Neural crest cell (in vitro differentiated cells): ENCODE results near the gene MARVELD2. TPM values are rescaled to one million over a fixed set of nuclear protein-coding genes. Genes with fewer than 3 reads are reported as not detected.
"Not testable (repeated sequence)": the region's sequence is repeated elsewhere in the genome, so short reads cannot be mapped to it uniquely, and the experiment has no call there.

ENCODE experiments used
- DNase-seq: peaks from one replicate; pipeline ENCODE4 v3.0.0; 2021; ENCODE audit warnings: low read depth, mixed read lengths, low spot score
- H3K27ac Mint-ChIP-seq: one replicate; pipeline ENCODE4 v1.8.0; 2021; ENCODE audit warnings: mild to moderate bottlenecking, mixed read lengths; ENCODE audit not compliant: unreplicated experiment
- H3K27me3 Mint-ChIP-seq: 2 replicates; pipeline ENCODE4 v1.8.0; 2021; ENCODE audit warnings: low read depth, mild to moderate bottlenecking, mixed read lengths
- H3K36me3 Mint-ChIP-seq: 2 replicates; pipeline ENCODE4 v1.8.0; 2021; ENCODE audit warnings: low read depth, mild to moderate bottlenecking, mixed read lengths
- H3K4me1 Mint-ChIP-seq: 2 replicates; pipeline ENCODE4 v1.8.0; 2021; ENCODE audit warnings: mixed read lengths
- H3K4me3 Mint-ChIP-seq: one replicate; pipeline ENCODE4 v1.8.0; 2021; ENCODE audit warnings: mild to moderate bottlenecking, mixed read lengths
- H3K9me3 Mint-ChIP-seq: 2 replicates; pipeline ENCODE4 v1.8.0; 2021; ENCODE audit warnings: mixed read lengths
- total RNA-seq: library from RNA; stranded (reverse); gene quantifications from 2 replicates; pipeline ENCODE4 v1.2.1, GENCODE V29; 2021
- TF ChIP-seq, protein P1 (sequence below): fragments of 200-600 bp; sonication (generic); conservative IDR thresholded peaks from 2 replicates; pipeline ENCODE4 v1.5.0; 2021; ENCODE audit warnings: antibody characterized with exemption, mild to moderate bottlenecking

The MARVELD2 gene
- total RNA-seq, 1 donor from 2014 or later = 0.68 TPM

DNA sequence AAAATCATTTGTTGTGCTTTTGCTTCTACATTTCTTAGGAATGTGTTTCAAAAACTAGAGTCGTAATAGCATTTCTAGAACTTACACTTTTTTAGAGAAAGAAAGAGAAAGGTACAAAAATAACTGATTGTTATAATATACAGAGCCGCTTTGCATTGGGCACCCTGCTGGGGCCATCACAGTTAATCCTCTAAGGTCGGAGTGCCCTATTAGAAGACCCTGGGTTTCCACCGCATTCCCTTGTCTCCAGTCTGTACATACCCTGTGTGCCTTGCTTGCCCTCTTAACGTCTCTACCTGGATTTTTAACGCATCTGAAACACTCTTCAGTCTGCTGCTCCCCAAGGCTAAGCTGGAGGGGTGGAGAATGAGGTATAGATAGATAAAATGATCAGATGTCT lies 1.3 kb downstream of the MARVELD2 start:
- H3K27me3 Mint-ChIP-seq = peaks cover 31% of the 10 kb centered on the region
- no peak overlapping the region for H3K27ac Mint-ChIP-seq
- H3K4me1 Mint-ChIP-seq = peaks cover 8% of the 10 kb centered on the region
- DNase-seq = no peak
- peak overlapping the region; percentile 33 for H3K4me3 Mint-ChIP-seq
- peaks cover 28% of the 10 kb centered on the region for H3K36me3 Mint-ChIP-seq
- no peaks in the 10 kb centered on the region for H3K9me3 Mint-ChIP-seq
- TF ChIP-seq, protein P1, sequence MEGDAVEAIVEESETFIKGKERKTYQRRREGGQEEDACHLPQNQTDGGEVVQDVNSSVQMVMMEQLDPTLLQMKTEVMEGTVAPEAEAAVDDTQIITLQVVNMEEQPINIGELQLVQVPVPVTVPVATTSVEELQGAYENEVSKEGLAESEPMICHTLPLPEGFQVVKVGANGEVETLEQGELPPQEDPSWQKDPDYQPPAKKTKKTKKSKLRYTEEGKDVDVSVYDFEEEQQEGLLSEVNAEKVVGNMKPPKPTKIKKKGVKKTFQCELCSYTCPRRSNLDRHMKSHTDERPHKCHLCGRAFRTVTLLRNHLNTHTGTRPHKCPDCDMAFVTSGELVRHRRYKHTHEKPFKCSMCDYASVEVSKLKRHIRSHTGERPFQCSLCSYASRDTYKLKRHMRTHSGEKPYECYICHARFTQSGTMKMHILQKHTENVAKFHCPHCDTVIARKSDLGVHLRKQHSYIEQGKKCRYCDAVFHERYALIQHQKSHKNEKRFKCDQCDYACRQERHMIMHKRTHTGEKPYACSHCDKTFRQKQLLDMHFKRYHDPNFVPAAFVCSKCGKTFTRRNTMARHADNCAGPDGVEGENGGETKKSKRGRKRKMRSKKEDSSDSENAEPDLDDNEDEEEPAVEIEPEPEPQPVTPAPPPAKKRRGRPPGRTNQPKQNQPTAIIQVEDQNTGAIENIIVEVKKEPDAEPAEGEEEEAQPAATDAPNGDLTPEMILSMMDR = no peak

DNA sequence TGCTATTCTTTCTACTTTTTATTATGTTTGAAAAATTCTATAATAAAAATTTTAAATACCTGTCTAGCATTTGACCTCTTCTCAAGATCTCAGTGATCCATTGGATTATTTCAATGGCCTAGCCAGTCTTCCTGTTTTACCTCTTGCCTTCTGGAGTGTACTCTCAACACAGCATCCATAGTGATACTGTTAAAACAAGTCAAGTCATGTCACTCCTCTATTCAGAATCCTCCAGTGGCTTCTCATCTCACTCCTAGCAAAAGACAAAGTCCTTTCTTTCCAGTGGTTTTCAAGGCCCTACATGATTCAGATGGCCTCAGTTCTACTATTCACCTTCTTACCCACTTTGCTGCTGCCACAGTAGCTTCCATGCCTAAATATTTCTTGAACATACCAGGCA lies 1.8 kb downstream of the MARVELD2 start:
- H3K27me3 Mint-ChIP-seq = peaks cover 31% of the 10 kb centered on the region
- H3K36me3 Mint-ChIP-seq = peaks cover 24% of the 10 kb centered on the region
- H3K4me3 Mint-ChIP-seq = peak overlapping the region; percentile 8
- peaks cover 8% of the 10 kb centered on the region for H3K4me1 Mint-ChIP-seq
- DNase-seq = no peak
- TF ChIP-seq, protein P1 = no peak
- H3K27ac Mint-ChIP-seq = no peak overlapping the region
- H3K9me3 Mint-ChIP-seq = no peaks in the 10 kb centered on the region

DNA sequence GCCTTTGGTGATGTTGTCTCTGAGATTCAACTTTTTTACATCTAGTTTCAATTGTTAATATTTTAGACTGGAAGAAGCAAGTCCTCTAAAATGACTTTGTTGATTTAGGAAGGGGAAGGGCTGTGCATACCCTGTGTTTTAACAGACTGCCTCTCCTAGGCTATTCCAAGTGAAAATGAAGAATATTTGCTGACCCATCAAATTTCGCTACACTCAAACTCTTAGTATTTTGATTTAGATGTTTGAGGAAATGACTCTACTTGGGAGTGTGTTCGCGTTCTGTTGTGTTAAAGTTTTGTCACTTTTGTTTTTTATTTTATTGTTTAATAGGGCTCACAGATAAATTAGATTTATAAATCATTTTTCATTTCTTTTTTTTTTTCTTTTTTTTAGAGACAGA lies 3.6 kb downstream of the MARVELD2 start:
- H3K27me3 Mint-ChIP-seq = peaks cover 31% of the 10 kb centered on the region
- peaks cover 8% of the 10 kb centered on the region for H3K4me1 Mint-ChIP-seq
- H3K27ac Mint-ChIP-seq = no peak overlapping the region
- peaks cover 22% of the 10 kb centered on the region for H3K36me3 Mint-ChIP-seq
- peaks cover 3% of the 10 kb centered on the region for H3K9me3 Mint-ChIP-seq
- DNase-seq = no peak
- TF ChIP-seq, protein P1 = no peak
- no peak overlapping the region for H3K4me3 Mint-ChIP-seq

DNA sequence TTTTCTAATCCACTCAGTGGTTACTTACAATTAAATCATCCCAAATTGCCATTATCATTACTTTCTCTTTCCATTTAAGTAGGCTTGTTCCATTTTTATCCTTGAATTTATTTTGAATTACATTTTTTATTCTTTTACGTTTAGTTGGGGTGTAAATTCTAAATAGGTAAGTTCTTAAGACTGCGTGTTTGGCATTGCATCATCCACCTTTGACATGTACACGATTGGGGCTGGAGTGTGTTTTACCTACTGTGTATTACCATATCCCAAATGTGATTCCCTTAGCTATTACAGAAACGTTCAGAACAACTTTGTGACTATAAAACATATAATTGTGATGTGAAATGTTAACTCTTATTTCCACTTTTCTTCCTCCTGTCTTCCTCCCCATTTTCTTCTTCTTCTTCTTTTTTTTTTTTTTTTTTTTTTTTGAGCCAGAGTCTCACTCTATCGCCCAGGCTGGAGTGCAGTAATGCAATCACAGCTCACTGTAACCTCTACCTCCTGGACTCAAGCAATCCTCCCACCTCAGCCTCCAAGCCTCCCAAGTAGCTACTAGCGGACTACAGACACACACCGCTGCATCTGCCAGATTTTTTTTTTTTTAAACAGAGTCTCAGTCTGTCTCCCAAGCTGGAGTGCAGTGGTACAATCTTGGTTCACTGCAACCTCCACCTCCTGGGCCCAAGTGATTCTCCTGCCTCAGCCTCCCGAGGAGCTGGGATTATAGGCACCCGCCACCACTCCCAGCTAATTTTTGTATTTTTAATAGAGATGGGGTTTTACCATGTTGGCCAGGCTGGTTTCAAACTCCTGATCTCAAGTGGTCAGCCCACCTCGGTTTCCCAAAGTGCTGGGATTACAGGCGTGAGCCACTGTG lies 16.7 kb downstream of the MARVELD2 start:
- DNase-seq = no peak
- H3K4me1 Mint-ChIP-seq = no peaks in the 10 kb centered on the region
- H3K27me3 Mint-ChIP-seq = no peaks in the 10 kb centered on the region
- H3K36me3 Mint-ChIP-seq = no peaks in the 10 kb centered on the region
- H3K4me3 Mint-ChIP-seq = no peak overlapping the region
- TF ChIP-seq, protein P1 = no peak
- no peak overlapping the region for H3K27ac Mint-ChIP-seq
- H3K9me3 Mint-ChIP-seq = no peaks in the 10 kb centered on the region

DNA sequence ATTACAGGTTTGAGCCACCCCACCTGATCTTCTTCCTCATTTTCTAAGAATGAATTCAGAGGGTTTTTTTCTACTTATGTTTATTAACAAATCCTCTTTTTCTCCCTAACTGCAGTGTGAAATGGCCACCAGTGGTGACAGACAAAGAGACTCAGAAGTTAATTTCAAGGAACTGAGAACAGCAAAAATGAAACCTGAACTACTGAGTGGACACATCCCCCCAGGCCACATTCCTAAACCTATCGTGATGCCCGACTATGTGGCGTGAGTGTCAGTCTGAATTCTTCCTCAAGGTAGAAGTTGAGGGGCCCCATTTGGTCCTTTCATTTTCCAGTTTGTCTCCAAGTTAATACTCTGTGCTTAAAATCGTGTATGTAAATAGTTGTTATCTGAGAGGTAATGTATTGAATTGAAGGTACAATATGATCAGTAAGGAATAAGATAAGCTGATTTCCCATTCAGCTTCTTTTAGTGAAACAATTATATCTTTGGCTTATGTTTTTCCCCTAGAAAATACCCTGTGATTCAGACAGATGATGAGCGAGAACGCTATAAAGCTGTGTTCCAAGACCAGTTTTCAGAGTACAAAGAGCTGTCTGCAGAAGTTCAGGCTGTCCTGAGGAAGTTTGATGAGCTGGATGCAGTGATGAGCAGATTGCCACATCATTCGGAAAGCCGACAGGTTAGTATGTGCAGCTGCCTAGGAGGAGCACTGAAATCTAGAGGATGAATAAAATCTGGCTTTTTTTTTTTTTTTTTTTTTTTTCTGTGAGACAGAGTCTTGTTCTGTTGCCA lies 17.7 kb downstream of the MARVELD2 start:
- no peaks in the 10 kb centered on the region for H3K9me3 Mint-ChIP-seq
- no peaks in the 10 kb centered on the region for H3K27me3 Mint-ChIP-seq
- DNase-seq = no peak
- H3K4me1 Mint-ChIP-seq = no peaks in the 10 kb centered on the region
- H3K27ac Mint-ChIP-seq = no peak overlapping the region
- H3K36me3 Mint-ChIP-seq = no peaks in the 10 kb centered on the region
- no peak overlapping the region for H3K4me3 Mint-ChIP-seq
- TF ChIP-seq, protein P1 = no peak

DNA sequence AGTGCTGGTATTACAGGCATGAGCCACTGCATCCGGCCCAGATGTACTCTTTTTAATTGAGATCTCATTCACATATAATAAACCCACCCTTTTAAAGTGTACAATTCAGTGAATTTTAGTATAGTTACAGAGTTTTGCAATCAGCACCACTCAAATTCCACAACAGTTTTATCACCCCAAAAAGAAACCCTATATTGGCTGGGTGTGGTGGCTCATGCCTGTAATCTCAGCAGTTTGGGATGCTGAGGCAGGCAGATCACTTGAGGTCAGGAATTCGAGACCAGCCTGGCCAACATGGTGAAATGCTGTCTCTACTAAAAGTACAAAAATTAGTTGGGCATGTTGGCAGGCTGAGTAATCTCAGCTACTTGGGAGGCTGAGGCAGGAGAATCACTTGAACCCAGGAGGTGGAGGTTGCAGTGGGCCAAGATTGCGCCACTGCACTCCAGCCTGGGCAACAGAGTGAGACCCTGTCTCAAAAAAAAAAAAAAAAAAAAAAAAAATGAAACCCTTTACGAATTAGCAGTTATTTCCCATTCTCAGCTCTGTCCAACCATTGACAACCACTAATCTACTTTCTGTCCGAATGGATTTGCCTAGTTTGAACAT lies 20.5 kb downstream of the MARVELD2 start:
- not testable (repeated sequence) for H3K27me3 Mint-ChIP-seq, H3K36me3 Mint-ChIP-seq, H3K9me3 Mint-ChIP-seq, H3K4me3 Mint-ChIP-seq, H3K27ac Mint-ChIP-seq, H3K4me1 Mint-ChIP-seq, DNase-seq
